NCI-H524 treated with DMSO at 0.1 percent for 48 hours (cell line): ENCODE data around the gene CIAO1.
"Not testable (repeated sequence)": the region's sequence is repeated elsewhere in the genome, so short reads cannot be mapped to it uniquely, and the experiment has no call there.

ENCODE experiments used
- DNase-seq: peaks from one replicate; lab custom pipeline; 2025; lab: John Stamatoyannopoulos, UW

The CIAO1 gene

DNA sequence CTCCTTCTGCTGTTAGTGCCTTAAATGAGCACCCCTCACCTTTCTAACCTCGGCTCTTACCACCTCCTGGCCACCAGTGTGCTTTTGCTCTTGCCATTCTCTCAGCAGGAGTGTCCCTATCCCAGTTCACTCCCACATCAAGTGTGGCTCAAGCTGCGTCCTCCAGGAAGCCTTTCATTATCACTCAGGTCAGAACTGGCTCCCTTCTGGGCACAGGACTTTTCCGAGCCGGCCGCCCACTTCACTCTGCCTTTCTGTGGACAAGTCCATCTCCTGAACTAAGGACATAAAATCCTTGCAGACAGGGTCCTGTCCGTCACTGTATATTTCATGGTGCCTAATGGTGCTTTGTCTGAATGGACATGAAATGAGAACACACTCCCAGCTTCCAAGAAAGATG is 15.8 kb upstream of the CIAO1 start:
- no peak for DNase-seq

DNA sequence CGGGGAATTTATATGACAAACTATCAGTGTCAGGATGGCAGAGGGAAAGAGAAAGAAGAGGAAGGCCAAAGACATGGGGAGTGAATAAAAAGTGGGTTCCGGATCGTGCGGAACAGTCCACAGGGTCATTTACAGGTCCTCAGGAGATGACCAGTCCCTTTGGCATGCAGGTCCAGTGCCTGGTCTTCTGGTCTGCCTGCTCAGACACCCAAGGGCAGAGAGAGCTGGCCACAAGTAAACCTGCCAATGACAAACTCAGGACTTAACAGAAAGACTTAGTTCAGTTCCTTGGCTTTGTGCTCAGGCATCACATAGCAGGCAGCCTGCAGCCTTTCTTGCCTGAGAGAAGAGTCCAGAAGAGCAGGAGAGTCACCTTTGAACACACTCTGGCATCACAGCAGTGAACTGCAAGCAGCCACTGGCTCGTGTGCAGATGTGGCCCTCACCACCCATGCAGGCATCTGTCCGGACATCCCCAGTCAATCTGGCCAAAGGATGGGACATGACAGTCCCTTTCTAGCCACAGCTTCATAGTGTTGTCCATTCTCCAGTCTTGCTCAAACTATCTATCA is 14.2 kb upstream of the CIAO1 start:
- no peak for DNase-seq

DNA sequence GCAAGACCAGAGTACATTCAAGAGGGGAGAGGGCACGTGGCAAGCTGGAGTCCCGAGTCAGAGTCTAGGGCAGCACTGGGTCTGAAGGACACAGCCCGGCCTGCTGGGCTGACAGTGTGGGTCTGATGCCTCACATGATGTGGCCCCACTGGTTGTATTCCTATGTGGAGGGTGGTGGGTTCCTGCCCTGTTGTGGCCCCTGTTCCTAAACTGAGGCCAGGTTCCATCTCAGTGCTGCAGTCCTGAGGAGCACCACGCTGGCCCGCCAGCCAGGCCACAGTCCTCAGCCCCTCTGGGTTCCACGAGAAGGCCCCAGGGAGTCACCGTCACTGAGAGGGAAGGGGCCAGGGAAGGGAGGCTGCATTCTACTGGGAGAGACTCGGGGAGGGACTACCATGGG is 13.5 kb upstream of the CIAO1 start:
- DNase-seq: no peak

DNA sequence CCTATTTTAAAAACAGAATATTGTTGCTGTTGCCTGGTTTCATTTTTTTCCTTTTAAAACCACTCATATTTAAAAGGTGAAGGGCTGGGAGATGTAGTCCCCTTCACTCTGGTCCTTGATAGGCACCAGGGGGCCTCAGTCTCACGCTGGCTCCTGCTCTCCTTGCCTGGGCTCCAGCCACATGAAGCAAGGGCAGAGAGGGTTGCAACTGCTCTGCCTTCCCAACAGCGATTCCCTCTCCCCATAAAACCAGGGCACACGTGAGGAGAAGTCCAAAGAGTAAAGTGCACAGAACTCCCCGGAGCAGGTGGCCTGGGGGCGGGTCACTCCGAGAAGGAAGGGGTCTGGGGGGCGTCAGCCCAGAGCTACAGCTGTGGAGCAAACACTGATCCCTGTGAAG is 13.0 kb upstream of the CIAO1 start:
- no peak for DNase-seq

DNA sequence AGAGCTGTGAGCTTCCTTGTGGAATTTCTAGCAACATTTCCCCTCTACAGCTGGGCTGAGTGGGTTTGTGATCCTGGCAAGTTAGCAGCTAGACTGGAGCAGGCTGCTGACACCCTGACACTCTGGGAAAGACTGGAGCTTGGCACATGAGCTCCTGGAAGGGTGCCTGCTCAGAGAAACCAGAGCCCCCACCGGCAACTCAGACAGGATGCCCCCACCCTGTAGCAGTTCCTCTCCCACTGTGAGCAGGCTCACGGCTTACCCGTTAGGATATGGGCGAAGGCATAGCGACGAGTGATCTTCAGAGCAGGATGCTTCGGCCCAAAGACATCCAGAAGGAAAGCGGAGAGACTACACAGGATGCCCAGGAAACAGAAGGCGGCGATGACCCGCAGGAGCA is 11.5 kb upstream of the CIAO1 start:
- DNase-seq: no peak

DNA sequence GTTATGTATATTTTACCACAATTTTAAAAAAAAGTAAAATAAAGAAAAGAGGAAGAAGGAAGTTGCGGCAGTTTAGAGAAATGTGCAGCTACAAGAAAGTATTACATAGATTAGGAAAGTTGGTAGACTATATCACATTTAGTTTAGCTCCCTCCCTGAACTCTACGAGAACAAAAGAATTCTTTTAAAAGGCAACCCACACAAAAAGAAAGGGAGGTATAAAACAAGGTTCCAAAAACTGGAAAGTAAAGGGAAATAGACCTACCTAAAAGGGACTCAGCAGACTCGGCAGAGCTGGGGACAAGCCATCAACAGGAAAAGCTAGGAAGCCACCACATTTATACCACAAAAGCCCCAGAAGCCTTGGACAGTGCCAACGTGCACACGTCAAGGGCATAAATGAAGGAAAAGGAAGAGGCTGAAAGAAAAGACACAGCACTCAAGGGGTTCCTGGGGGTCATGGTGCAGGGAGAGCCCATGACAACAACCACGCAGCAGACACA is 9.4 kb upstream of the CIAO1 start:
- no peak for DNase-seq

DNA sequence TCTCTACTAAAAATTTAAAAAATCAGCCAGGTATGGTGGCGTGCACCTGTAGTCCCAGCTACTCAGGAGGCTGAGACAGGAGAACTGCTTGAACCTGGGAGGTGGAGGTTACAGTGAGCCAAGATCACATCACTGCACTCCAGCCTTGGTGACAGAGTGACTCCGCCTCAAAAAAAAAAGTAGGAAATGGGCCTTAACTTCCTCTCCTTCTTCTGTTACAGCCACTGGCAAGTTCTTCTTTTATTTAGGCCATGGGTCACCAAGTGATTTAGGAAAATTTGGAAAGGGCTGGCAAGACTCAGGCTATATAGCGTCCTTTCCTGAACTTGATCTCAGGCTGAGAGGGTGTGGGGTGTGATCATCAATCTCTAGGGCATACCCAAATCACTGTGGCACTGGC is 8.3 kb upstream of the CIAO1 start:
- not testable (repeated sequence) for DNase-seq

DNA sequence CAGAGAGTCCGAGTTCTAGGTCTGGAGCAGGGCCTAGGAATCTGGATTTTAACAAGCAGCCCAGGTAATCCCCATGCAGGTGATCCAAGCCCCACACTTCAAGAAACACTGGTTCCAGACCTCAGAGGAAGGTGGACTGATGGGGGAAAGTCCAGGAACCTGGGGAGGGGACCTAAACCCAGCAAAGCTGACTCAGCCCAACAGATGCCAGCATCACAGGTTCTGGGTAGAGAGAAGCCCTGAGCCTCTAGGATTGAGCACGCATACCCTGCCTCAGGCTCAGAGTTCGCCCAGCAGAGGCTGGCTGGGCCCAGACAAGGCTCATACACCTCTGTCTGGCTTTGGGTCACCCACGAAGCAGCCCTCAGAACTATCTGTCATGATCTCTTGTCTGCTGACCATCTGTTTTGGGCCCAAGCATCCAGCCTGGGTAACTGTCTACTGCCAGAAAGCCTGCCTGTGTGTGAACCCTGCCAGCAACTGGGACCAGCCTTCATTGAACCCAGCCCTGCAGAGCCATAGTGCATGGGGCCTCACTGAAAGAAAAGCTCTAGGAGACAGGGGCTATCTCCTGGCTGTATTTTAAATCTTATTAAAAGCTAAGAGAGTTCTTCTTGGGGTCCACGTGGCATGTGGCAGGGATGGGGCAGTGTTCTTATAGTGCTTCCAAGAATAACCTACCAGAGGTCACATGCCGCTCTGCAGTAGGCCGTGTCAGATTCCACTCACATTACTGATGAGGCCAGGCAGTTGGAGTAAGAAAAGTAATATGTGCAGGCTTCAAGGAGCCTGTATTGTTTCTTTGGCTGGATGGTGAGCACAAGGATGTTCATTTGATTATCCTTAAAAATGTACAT is 7.6 kb upstream of the CIAO1 start:
- DNase-seq: peak; percentile 61

DNA sequence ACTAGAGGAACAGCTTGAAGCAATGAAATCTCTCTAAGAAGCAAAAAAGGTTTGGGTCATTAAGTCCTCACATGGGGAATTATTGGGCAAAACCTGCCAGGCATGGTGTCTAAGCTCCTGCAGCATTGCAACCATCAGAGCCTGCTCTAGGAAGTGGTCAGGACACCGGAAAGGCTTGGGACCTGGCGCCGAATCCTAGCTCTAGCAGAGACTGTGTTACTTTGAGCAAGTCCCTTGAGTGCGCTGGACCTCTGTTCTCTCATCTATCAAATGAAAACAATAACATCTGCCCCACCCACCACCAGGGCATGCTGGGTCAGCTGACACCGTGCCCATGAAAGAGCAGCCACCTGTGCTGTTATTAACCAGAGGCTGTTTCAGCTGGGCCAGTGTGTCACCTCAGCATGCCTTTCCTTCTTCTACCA is 6.5 kb upstream of the CIAO1 start:
- DNase-seq: peak; percentile 58

DNA sequence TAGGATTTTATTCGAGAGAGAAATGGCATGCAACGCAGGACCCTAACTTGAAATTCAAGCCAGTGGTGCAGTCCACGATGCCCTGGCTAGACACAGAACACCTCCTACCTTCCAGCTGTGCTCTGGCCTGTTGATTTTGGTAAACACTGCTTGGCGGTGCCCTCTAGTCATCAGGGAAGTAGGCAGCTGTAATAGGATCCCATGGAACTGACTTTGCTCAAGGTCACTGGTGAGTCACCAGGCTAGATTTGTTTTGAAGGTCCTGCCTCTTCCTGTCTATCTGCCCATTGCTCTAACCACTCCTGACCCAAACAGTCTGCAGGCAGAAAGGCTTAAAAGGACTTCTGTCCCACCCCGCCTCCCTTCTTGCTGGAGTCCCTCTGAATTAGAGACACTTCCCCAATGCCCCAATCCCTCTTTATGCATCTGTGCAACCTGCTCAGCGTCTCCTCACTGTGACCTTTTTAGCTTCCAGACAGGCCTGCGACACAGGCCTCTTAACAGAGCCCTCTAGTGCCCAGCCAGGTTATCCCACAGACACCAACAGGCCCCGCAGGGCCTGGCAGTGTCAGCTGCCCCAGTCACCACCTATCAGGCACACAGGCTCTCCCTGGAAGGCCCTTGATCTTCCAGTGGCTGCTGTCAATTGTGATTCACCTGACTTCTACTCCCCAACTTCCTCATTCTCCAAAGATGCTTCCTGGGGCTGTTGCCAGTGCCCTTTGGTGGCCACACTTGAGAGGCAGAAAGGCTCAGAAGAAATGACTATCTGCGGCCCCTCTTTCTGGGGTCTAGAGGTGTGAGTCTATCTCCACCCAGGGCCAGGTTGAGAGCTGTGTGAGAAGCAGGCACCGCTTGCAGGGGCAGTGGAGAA is 5.4 kb upstream of the CIAO1 start:
- peak; percentile 69 for DNase-seq

DNA sequence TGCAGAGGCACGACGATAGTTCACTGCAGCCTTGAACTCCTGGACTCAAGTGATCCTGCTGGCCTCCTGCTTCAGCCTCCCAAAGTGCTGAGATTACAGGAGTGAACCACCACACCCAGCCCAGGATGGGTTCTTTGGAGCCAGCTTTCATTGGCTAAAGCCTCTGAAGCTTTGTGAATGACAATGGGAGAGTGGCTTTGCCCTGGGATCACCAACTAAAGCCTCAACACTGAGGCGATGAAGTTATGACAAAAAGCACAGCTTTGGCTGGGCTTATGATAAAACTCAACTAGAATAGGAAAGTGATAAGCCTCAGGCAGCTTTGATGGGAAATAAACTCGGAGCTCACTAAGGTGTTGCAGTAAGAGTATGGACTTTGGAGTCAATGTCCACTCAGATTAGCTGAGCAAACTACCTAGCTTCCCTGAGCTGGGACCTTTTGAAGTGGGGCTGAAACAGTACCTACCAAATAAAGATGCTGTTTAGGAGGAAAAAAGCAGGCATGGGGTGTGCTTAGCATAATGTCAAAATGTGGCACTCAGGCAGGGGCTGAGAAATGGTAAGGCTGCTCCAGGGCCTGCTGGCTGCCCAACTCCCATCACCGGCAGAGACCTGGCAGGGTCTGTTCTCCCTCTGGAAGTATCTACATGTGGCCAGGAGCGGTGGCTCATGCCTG is 4.6 kb upstream of the CIAO1 start:
- no peak for DNase-seq

DNA sequence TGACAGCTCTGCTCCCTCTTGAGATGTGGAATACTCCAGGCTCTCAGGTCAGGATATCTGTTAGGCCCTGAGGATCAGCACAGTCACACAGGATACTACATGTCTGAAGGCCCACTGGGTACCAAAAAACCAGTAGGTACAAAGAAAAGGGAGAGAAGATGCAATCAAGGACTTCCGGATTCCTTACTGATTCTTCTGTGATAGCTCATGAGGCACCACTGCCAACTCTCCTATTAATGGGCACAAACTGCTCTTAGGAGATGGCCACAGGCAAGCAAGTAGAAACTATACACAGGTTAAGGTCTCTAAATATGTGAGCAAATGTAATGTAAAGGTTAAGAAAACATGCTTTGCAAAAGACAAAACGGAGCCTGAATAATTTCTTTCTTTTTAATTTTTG is 3.7 kb upstream of the CIAO1 start:
- no peak for DNase-seq

DNA sequence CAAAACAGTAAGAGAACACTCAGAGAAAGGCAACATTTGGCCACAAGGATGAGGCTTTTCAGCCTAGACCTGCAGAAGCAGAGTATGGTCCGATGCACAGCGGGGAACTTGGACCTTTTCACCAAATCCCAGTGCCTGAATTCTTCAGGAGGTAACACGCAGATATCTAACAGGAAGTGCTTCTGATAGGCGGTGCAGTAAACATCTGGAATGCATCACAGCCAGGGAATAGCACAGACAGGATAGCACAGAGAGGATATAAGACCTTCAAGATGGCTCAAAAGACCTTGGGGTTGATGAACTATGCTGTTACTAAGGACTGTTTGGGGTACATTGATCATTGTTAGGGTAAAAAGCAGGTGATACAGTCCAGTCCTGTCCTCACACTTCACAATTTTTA is 1.9 kb upstream of the CIAO1 start:
- no peak for DNase-seq

DNA sequence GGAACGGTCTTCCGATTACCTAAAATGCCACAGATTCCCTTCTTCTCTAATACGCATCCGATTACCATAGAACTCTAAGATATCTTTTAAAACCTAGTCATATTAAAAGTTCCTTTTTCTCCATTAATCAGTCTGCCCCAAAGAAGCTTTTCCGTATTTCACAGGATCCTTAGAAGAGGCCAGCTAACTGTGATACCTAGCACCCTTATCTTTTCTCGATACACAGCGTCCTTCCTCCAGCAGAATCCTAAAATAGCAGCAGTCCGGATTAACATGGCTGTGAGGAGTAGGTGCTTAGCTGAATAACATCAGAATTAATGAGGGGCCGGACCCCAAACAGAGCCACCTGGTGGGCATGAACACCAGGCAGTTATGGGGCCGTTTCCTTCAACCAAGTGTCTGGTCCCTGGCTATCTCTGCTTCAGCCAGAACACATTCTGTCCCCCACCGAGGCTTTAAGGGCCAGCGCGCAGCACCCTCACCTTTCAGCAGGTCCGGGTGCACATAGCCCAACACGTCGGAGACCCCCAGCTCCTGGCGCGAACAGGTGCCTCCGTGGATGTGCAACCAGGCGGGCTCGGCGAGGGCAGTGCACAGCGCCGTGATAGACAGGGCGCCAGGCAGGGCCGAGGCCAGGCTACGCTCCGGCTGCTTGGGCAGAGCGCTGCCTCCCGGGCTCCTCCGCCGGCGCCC is 1.2 kb upstream of the CIAO1 start:
- DNase-seq: peak; percentile 53

DNA sequence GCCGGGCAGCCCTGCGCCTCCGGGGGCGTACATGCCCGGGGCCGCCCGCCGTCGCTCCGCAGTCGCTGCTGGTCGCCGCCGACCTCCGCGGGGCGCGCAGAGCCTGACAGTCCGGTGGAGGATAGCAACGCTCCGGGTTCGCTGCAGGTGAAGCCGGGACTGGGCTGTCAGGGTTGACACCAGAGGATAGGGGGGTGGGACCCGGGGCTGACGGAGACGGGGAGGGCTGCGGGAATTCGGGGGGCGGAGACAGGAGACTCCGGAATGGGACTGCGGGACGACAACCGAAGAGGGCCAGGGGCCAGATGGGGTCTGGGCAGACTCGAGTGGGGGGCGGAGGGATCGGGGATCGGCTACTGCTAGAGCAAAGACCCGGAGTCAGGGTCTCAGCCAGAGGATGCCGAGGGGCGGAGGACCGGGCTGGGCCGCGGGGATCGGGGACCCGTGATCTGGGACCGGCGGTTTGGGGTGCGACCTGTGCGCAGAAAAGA is 631 bp upstream of the CIAO1 start:
- DNase-seq: no peak

DNA sequence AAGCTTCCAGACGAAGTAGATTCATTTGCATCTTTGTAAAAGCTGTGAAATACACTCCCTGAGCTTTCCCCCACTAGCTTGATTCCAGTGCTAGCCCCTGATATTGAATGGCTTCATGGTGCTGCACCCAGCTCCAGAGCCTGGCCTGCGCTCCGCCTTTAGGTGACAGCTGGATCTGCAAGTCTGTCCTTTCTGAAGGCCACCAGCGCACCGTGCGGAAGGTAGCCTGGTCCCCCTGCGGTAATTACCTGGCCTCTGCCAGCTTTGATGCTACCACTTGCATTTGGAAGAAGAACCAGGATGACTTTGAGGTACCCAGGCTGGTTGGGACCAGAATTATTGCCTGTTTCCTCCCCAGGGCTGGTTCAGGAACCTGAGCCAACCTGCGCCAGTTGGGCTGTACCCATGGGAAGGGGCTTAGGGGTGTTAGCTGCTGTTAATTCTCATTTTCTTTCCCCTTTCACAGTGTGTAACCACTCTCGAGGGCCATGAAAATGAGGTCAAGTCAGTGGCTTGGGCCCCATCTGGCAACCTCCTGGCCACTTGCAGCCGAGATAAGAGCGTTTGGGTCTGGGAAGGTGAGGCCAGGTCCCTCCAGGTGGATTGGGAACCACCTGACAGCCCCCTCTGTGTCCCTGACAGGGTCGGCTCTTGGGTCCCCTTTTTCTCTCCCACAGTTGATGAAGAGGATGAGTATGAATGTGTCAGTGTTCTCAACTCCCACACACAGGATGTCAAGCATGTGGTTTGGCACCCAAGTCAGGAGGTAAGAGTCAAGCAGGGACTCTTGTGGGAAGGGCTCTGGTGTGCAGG is 1.3 kb downstream of the CIAO1 start:
- DNase-seq: no peak

DNA sequence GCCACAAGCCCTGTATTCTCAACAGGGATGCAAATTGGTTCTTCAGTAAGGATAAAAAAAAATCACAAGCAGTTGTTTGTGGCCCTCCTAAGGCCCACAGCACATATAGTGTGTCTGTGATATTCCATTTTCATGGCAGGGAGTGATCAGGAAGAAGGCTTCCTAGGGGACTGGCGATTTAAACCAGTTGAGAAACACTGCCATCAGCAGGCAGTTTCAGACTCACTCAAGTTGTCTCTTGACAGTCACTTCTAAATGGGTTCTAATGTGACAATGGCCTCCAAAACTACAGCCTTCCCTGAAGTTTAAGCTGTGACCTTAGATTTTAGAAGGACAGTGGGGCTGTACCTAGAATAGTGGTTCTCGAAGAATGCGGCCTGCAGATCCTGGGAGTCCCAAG is 6.0 kb downstream of the CIAO1 start:
- DNase-seq: no peak

DNA sequence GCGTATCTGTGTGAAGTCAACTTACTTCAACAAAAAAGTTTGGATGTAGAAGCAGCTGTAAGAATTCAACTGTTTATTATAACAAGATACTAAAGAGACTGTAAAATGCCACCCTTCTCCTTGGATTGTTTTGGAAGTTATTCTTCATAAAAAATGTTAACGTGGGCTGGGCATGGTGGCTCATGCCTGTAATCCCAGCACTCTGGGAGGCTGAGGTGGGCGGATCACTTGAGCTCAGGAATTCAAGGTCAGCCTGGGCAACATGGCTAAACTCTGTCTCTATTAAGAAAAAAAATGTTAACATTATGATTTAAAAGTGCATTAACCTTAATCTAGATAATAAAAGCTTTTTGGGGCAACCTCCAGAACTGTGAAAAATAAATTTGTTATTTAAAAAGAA is 7.7 kb downstream of the CIAO1 start:
- no peak for DNase-seq

DNA sequence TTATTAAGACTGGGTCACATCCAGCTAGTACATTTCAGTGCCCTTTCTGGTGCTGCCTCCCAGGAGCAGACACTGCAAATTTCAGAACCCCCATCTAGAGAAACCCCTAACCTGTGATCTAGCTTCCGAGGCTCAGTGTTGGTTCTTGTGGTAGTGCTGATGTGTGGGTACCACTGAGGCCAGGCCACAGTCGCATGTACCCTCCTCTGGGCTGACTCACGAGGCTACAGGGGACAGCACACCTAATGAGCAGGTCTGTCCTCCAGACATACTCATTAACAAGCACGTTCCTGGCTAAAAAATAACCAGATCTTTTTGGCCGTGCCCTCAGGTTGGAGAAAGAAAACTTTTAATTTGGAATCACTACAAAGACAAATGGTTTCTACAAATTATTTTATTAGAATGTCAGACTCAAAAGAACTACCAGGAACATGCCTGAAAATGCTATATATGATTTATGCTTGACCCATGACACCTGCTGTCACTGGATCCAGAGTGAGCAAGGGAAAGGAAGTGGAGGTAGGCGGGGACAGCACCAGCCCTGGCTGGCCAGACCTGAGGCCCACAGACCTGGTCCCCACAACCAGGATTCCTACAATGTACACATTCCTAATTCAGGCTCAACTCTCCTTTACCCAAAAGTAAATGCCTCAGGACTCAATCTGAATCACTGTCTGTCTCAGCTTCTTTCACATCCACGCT is 8.5 kb downstream of the CIAO1 start:
- DNase-seq: no peak
